Measurements from ENCODE around the gene GNG12. TPM values are rescaled to one million over a fixed set of nuclear protein-coding genes. Genes with fewer than 3 reads are reported as not detected.
A peak's percentile ranks its signal among the peaks of the same experiment; 100 is the strongest.
"Not testable (repeated sequence)": the region's sequence is repeated elsewhere in the genome, so short reads cannot be mapped to it uniquely, and the experiment has no call there.

GNG12 gene
- total RNA-seq, 2 donors from 2014 or later, result 0.32 to 0.34 TPM

GRCh38 chr1:67676287-67676686 is 157.0 kb downstream of the GNG12 start:
- Mint-ChIP-seq H3K27ac (no peak overlapping the region), H3K4me1 (ENCODE audit: low read depth) (peaks cover 19% of the 10 kb centered on the region), H3K4me3 (no peak overlapping the region), H3K27me3 (ENCODE audit: low read depth) (peaks cover 12% of the 10 kb centered on the region), H3K36me3 (ENCODE audit: insufficient read depth in 2 of 2) (no peaks in the 10 kb centered on the region), H3K9me3 (peaks cover 0 to 2% of the 10 kb centered on the region in 2 donors)
- ATAC-seq (replicated peaks in 1 of 2), result no peak
- no peak for DNase-seq

- Mint-ChIP-seq H3K27ac (no peak overlapping the region), H3K9me3 (peaks cover 0 to 2% of the 10 kb centered on the region in 2 donors), H3K4me1 (ENCODE audit: low read depth) (peaks cover 19% of the 10 kb centered on the region), H3K36me3 (ENCODE audit: insufficient read depth in 2 of 2) (no peaks in the 10 kb centered on the region), H3K27me3 (ENCODE audit: low read depth) (peaks cover 16% of the 10 kb centered on the region), H3K4me3 (no peak overlapping the region)
- DNase-seq (no peak), ATAC-seq (replicated peaks in 1 of 2) (peak in 1 of 2 donors; percentile 43)
Observed at GRCh38 chr1:67675800-67676199, 157.5 kb downstream of the GNG12 start.

GRCh38 chr1:67674260-67675011 is 158.8 kb downstream of the GNG12 start:
- Mint-ChIP-seq H3K36me3 (ENCODE audit: insufficient read depth in 2 of 2) (no peaks in the 10 kb centered on the region), H3K4me1 (ENCODE audit: low read depth) (peaks cover 19% of the 10 kb centered on the region), H3K4me3 (peak overlapping the region; percentile 58 to 64), H3K27ac (peak overlapping the region; percentile 78), H3K27me3 (ENCODE audit: low read depth) (peaks cover 20% of the 10 kb centered on the region), H3K9me3 (no peaks in the 10 kb centered on the region)
- peak; percentile 92 to 98 for ATAC-seq (replicated peaks in 1 of 2)
- DNase-seq, result peak; percentile 56 to 70

GRCh38 chr1:67673468-67674201 is 159.6 kb downstream of the GNG12 start:
- peak overlapping the region; percentile 69 for H3K27ac Mint-ChIP-seq

GRCh38 chr1:67672260-67672803 is 160.9 kb downstream of the GNG12 start:
- ATAC-seq (replicated peaks in 1 of 2), result no peak
- DNase-seq, result no peak
- Mint-ChIP-seq H3K4me3 (no peak overlapping the region), H3K36me3 (ENCODE audit: insufficient read depth in 2 of 2) (no peaks in the 10 kb centered on the region), H3K27ac (no peak overlapping the region), H3K4me1 (ENCODE audit: low read depth) (peaks cover 25% of the 10 kb centered on the region), H3K27me3 (ENCODE audit: low read depth) (peaks cover 27% of the 10 kb centered on the region), H3K9me3 (no peaks in the 10 kb centered on the region)

More at GRCh38 chr1:67673468-67674201, 159.6 kb downstream of the GNG12 start:
- H3K27me3 Mint-ChIP-seq (ENCODE audit: low read depth), result peaks cover 20% of the 10 kb centered on the region
- ATAC-seq (replicated peaks in 1 of 2) (no peak), DNase-seq (no peak)
- peaks cover 19% of the 10 kb centered on the region for H3K4me1 Mint-ChIP-seq (ENCODE audit: low read depth)
- peak overlapping the region in 1 of 2 donors; percentile 64 for H3K4me3 Mint-ChIP-seq
- H3K36me3 Mint-ChIP-seq (ENCODE audit: insufficient read depth in 2 of 2), result no peaks in the 10 kb centered on the region
- H3K9me3 Mint-ChIP-seq, result no peaks in the 10 kb centered on the region

GRCh38 chr1:67668660-67669059 is 164.6 kb downstream of the GNG12 start:
- no peaks in the 10 kb centered on the region for H3K36me3 Mint-ChIP-seq (ENCODE audit: insufficient read depth in 2 of 2)
- no peak overlapping the region for H3K27ac Mint-ChIP-seq
- ATAC-seq (replicated peaks in 1 of 2), result no peak
- peaks cover 27% of the 10 kb centered on the region for H3K27me3 Mint-ChIP-seq (ENCODE audit: low read depth)
- peaks cover 0 to 1% of the 10 kb centered on the region in 2 donors for H3K9me3 Mint-ChIP-seq
- no peak for DNase-seq
- H3K4me1 Mint-ChIP-seq (ENCODE audit: low read depth), result peaks cover 6% of the 10 kb centered on the region
- H3K4me3 Mint-ChIP-seq, result no peak overlapping the region

- Mint-ChIP-seq H3K4me3 (no peak overlapping the region), H3K27ac (no peak overlapping the region), H3K9me3 (peaks cover 0 to 1% of the 10 kb centered on the region in 2 donors), H3K4me1 (ENCODE audit: low read depth) (peaks cover 6% of the 10 kb centered on the region), H3K36me3 (ENCODE audit: insufficient read depth in 2 of 2) (no peaks in the 10 kb centered on the region), H3K27me3 (ENCODE audit: low read depth) (peaks cover 18% of the 10 kb centered on the region)
- DNase-seq (no peak), ATAC-seq (replicated peaks in 1 of 2) (no peak)
Observed at GRCh38 chr1:67666636-67667035, 166.6 kb downstream of the GNG12 start.

GRCh38 chr1:67665307-67665706 is 168.0 kb downstream of the GNG12 start:
- H3K27ac Mint-ChIP-seq, H3K4me3 Mint-ChIP-seq: not testable (repeated sequence)
- H3K27me3 Mint-ChIP-seq (ENCODE audit: low read depth), result peaks cover 15% of the 10 kb centered on the region

GRCh38 chr1:67664048-67664447 is 169.2 kb downstream of the GNG12 start:
- Mint-ChIP-seq H3K9me3 (peaks cover 0 to 1% of the 10 kb centered on the region in 2 donors), H3K27me3 (ENCODE audit: low read depth) (peaks cover 18% of the 10 kb centered on the region), H3K4me3 (no peak overlapping the region), H3K27ac (no peak overlapping the region), H3K4me1 (ENCODE audit: low read depth) (peaks cover 6% of the 10 kb centered on the region), H3K36me3 (ENCODE audit: insufficient read depth in 2 of 2) (no peaks in the 10 kb centered on the region)
- ATAC-seq (replicated peaks in 1 of 2) (no peak), DNase-seq (no peak)

More at GRCh38 chr1:67665307-67665706, 168.0 kb downstream of the GNG12 start:
- ATAC-seq (replicated peaks in 1 of 2); H3K9me3 Mint-ChIP-seq; DNase-seq; H3K36me3 Mint-ChIP-seq (ENCODE audit: insufficient read depth in 2 of 2); H3K4me1 Mint-ChIP-seq (ENCODE audit: low read depth): not testable (repeated sequence)

- Mint-ChIP-seq H3K9me3 (peaks cover 0 to 1% of the 10 kb centered on the region in 2 donors), H3K27ac (no peak overlapping the region), H3K36me3 (ENCODE audit: insufficient read depth in 2 of 2) (no peaks in the 10 kb centered on the region), H3K4me3 (no peak overlapping the region), H3K27me3 (ENCODE audit: low read depth) (peaks cover 20% of the 10 kb centered on the region), H3K4me1 (ENCODE audit: low read depth) (no peaks in the 10 kb centered on the region)
- no peak for DNase-seq
- no peak for ATAC-seq (replicated peaks in 1 of 2)
Observed at GRCh38 chr1:67662884-67663283, 170.4 kb downstream of the GNG12 start.

GRCh38 chr1:67659229-67659628 is 174.0 kb downstream of the GNG12 start:
- DNase-seq (no peak), ATAC-seq (replicated peaks in 1 of 2) (no peak)
- peaks cover 16% of the 10 kb centered on the region for H3K27me3 Mint-ChIP-seq (ENCODE audit: low read depth)
- H3K4me3 Mint-ChIP-seq, result no peak overlapping the region
- no peaks in the 10 kb centered on the region for H3K9me3 Mint-ChIP-seq
- no peaks in the 10 kb centered on the region for H3K36me3 Mint-ChIP-seq (ENCODE audit: insufficient read depth in 2 of 2)
- H3K27ac Mint-ChIP-seq, result no peak overlapping the region
- H3K4me1 Mint-ChIP-seq (ENCODE audit: low read depth), result no peaks in the 10 kb centered on the region

- not testable (repeated sequence) for H3K27ac Mint-ChIP-seq; H3K9me3 Mint-ChIP-seq; DNase-seq; ATAC-seq (replicated peaks in 1 of 2); H3K4me3 Mint-ChIP-seq; H3K36me3 Mint-ChIP-seq (ENCODE audit: insufficient read depth in 2 of 2); H3K4me1 Mint-ChIP-seq (ENCODE audit: low read depth)
- peaks cover 23% of the 10 kb centered on the region for H3K27me3 Mint-ChIP-seq (ENCODE audit: low read depth)
Observed at GRCh38 chr1:67657152-67657551, 176.1 kb downstream of the GNG12 start.

- Mint-ChIP-seq H3K27ac (no peak overlapping the region), H3K4me1 (ENCODE audit: low read depth) (no peaks in the 10 kb centered on the region), H3K9me3 (no peaks in the 10 kb centered on the region), H3K36me3 (ENCODE audit: insufficient read depth in 2 of 2) (no peaks in the 10 kb centered on the region), H3K4me3 (no peak overlapping the region), H3K27me3 (ENCODE audit: low read depth) (peaks cover 19% of the 10 kb centered on the region)
- DNase-seq, result no peak
- ATAC-seq (replicated peaks in 1 of 2), result no peak
Observed at GRCh38 chr1:67655581-67655980, 177.7 kb downstream of the GNG12 start.
